HG02973 (cell line): ENCODE data around the gene HPRT1.
A peak's percentile ranks its signal among the peaks of the same experiment; 100 is the strongest.

Source experiments
- ATAC-seq: cut with Tn5 transposase; IDR thresholded peaks from one replicate; pipeline ENCODE4 v1.9.1; 2021; ENCODE audit warnings: moderate library complexity; ENCODE audit not compliant: unreplicated experiment

The HPRT1 gene

GRCh38 chrX:134472041-134472440 lies 12.1 kb downstream of the HPRT1 start:
- no peak for ATAC-seq

DNA sequence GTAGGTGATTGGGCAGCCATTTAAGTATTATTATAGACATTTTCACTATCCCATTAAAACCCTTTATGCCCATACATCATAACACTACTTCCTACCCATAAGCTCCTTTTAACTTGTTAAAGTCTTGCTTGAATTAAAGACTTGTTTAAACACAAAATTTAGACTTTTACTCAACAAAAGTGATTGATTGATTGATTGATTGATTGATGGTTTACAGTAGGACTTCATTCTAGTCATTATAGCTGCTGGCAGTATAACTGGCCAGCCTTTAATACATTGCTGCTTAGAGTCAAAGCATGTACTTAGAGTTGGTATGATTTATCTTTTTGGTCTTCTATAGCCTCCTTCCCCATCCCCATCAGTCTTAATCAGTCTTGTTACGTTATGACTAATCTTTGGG lies 16.3 kb downstream of the HPRT1 start:
- ATAC-seq = no peak

DNA sequence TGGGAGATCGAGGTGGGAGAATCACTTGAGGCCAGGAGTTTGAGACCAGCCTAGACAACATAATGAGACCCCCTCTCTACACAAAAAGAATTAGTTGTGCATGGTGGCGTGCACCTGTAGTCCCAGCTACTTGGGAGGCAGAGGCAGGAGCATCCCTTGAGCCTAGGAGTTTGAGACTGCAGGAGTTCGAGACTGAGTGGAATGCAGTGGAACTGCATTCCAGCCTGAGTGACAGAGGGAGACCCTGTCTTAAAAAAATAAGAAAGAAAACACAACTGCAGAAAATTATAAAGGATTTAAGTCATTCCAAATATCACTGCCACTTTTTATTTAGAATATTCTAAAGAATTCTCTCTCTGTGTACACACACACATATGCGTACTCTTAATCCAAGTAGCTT lies 18.4 kb downstream of the HPRT1 start:
- ATAC-seq = no peak

GRCh38 chrX:134480061-134480460 lies 20.1 kb downstream of the HPRT1 start:
- ATAC-seq = no peak

DNA sequence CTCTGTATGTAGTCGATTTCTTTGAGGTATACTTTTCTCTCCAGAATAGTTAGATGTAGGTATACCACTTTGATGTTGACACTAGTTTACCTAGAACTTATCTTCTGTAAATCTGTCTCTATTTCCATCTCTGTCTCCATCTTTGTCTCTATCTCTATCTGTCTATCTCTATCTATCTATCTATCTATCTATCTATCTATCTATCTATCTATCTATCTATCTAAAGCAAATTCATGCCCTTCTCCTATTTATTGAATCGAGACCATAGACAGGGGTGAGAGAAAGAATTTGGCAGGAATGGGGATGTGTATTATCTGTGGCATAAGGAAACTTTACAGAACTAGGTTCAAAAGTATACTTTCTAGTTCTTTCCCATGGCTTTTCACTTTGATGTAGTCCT lies 21.4 kb downstream of the HPRT1 start:
- no peak for ATAC-seq

GRCh38 chrX:134482371-134482770 lies 22.4 kb downstream of the HPRT1 start:
- ATAC-seq = no peak

- ATAC-seq = no peak
These were observed 24.1 kb downstream of the HPRT1 start for GRCh38 chrX:134484039-134484438.

- no peak for ATAC-seq
These were observed 42.0 kb downstream of the HPRT1 start for GRCh38 chrX:134501941-134502340.

DNA sequence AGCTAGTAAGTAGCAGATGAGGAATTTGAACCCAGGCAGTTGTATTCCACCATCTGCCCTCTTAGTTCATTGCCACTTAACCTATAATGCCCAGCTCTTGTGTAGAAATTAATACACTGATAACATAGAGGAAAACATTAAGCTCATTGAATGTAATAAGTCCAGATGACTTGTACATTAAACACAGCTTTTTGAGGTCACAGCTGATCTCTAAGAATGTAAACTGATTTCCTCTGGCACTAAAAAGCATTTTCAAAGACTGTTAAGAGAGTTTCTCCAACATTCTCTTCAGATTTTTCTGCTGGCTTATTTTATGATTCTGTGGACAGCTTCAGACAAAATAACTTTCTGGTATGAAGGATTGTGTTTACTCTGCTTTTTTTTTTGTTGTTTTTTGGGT lies 42.7 kb downstream of the HPRT1 start:
- no peak for ATAC-seq

GRCh38 chrX:134512566-134512965 lies 52.6 kb downstream of the HPRT1 start:
- no peak for ATAC-seq

DNA sequence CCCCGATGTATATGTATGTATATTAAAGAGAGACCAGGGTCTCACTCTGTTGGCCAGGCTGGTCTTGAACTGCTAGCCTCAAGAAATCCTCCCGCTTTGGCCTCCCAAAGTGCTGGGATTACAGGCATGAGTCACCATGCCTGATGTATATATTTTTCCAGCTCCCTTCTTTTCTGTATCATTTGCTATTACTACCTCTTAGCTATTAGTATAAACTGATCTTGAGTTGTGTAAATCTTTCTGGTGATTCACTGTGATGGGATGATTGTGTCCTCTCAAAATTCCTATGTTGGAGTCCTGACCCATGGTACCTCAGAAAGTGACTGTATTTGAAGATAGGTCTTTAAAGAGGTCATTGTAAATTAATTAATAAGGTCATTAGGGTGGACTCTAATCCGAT lies 53.1 kb downstream of the HPRT1 start:
- no peak for ATAC-seq

DNA sequence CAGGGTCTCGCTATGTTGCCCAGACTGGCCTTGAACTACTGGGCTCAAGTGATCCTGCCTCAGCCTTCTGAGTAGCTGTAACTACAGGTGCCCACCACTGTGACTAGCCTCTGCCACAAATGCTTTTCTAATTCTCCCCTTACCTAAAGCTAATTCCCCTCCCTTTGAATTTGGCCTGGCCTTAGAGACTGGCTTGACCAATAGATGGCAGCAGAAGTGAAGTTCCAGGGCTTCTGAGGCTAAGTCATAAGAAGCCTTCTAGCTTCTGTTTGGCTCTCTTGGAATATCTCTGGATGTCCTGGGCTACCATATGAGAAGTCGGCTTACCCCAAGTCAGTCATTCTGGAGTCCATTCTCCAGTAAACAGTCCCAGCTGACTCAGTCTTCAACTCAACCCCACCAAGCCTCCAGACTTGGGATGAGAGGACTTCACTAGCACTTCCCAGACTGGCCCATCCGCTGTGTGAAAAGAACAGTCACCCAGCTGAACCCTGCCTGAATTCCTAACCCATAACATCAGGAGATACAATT lies 61.0 kb downstream of the HPRT1 start:
- ATAC-seq = peak; percentile 54

- no peak for ATAC-seq
These were observed 64.2 kb downstream of the HPRT1 start for GRCh38 chrX:134524181-134524580.

DNA sequence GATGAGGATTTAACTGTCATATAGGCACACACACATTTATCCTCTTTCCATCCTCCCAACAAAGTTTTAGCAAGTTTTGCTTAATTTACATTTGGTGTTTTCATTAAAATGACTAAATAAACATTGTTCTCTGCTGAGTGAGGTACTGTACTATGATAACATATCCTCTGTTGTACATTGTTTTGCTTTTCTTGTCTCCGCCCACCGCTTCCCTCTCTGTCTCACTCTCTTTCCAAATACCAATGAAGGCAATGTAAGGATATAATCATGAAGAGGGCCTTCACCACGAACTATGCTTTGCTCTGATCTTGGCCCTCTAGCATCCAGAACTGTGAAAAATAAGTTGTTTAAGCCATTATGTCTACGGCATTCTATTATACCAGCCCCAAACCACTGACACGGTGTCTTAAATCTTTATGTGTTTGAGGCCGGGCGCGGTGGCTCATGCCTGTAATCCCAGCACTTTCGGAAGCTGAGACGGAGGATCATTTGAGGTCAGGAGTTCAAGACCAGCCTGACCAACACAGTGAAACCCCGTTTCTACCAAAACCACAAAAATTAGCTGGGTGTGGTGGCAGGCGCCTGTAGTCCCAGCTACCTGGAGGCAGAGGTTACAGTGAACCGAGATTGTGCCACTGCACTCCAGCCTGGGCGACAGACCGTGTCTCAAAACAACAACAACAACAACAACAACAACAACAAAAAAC lies 65.3 kb downstream of the HPRT1 start:
- no peak for ATAC-seq

DNA sequence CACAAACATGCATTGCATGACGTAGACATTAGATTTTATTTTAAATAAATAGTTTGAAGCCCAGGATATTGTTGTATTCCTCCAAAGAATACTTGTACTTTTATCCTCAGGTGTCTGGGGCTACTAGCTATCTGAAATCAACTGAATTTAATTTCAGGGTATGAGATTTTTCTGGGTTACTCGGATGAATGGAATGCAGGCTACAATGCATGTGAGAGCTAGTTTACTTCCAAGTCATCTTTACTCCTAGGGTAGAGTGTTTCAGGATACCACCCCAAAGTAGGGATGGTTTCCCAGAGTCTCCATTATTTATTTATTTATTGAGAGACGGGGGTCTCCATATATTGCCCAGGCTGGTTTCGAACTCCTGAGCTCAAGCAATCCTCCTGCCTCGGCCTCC lies 66.4 kb downstream of the HPRT1 start:
- ATAC-seq = no peak

GRCh38 chrX:134528960-134529359 lies 69.0 kb downstream of the HPRT1 start:
- no peak for ATAC-seq

GRCh38 chrX:134529481-134529880 lies 69.5 kb downstream of the HPRT1 start:
- no peak for ATAC-seq

- ATAC-seq = no peak
These were observed 70.9 kb downstream of the HPRT1 start for GRCh38 chrX:134530845-134531244.

DNA sequence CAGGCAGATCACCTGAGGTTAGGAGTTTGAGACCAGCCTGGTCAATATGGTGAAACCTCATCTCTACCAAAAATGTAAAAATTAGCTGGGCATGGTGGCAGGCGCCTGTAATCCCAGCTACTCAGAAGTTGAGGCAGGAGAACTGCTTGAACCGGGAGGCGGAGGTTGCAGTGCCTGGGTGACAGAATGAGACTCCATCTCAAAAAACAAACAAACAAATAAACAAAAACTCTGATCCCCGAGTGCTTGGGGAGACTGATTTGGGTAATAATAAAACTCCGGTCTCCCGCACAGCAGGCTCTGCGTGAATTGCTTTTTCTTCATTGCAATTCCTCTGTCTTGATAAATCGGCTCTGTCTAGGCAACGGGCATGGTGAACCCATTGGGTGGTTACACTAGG lies 73.4 kb downstream of the HPRT1 start:
- no peak for ATAC-seq

- ATAC-seq = no peak
These were observed 74.0 kb downstream of the HPRT1 start for GRCh38 chrX:134533952-134534351.

DNA sequence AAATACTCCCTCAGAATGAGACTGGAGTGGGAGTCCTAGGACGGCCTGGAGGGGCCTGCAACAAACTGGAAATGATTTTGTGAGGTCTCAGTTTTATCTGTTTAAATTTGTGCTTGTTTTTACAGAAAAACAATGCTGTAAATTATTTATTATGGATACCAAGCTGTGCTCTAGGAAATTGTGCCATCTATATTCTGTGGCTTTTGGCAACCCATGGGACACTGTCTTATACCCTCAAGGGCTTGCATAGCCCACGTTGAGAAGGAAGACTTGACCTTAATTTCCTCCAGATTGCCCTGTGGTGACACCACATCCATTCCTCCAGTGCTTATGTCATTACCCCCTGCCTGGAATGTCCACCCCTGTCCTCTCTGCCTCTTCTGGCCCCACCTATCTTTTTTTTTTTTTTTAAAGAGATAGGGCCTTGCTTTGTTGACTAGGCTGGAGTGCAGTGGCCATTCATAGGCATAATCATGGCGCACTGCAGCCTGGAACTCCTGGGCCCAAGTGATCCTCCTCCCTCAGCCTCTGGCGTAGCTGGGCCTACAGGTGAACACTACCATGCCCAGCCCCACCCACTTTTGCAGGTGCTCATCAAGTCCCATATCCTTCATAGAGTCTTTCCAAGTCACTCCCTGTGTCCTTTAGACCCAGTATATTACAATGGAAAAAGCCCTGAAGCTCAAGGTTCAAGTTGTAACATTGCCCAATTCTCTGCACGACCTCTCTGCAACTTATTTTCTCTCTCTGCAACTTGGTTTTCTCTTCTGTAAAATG lies 77.4 kb downstream of the HPRT1 start:
- no peak for ATAC-seq

DNA sequence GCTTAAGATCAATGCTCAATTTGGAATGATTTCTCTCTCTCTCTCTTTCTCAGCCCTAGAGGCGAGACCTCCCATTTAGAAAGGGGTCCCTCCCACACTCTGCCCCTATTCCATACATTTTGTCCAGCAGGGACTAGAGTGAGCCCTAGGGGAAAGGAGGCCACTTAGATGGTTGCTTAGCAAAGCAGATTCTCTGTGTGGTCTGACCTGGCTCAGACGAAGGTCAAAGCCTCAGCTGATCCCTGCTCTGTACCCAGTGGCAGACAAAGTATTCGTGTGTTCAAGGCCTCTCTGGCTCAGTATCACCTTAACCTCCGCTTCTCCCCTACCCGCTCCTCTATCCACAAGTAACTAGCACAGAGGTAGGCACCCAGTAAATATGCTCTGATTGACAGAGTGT lies 78.4 kb downstream of the HPRT1 start:
- no peak for ATAC-seq
